HAP-1 (cell line): ENCODE measurements around the gene ZDHHC13.

Source experiments
- DNase-seq, 2 experiments: peaks; one replicate each; pipeline ENCODE4 v3.0.0-alpha.2; 2016 to 2020; ENCODE audit warnings: low spot score in 2 of 2
- H3K27me3 ChIP-seq: fragments of 250-450 bp; sonication (Bioruptor Pico); 2 replicates; pipeline ENCODE4 v1.5.1; 2020; ENCODE audit warnings: low read depth, mild to moderate bottlenecking, moderate library complexity
- H3K36me3 ChIP-seq: fragments of 250-450 bp; sonication (Bioruptor Pico); replicated peaks from 2 replicates; pipeline ENCODE4 v1.5.1; 2020; ENCODE audit warnings: mild to moderate bottlenecking
- H3K4me1 ChIP-seq: fragments of 250-450 bp; sonication (Bioruptor Pico); 2 replicates; pipeline ENCODE4 v1.5.1; 2020; ENCODE audit warnings: mild to moderate bottlenecking
- H3K4me3 ChIP-seq: fragments of 250-450 bp; sonication (Bioruptor Pico); 2 replicates; pipeline ENCODE4 v1.5.1; 2020; ENCODE audit warnings: mild to moderate bottlenecking, moderate library complexity
- H3K9me3 ChIP-seq: fragments of 250-450 bp; sonication (Bioruptor Pico); 2 replicates; pipeline ENCODE4 v1.5.1; 2020; ENCODE audit warnings: mild to moderate bottlenecking, moderate library complexity
- in situ Hi-C: fragments of 300-500 bp; cut with MboI; formaldehyde crosslinking; loops from 3 replicates; pipeline ENCODE4 v1.14.3; 2020; ENCODE audit warnings: low sequenced_read_pairs, inconsistent platforms, mixed read lengths

The ZDHHC13 gene

GRCh38 chr11:19088791-19089190, 28.2 kb upstream of the ZDHHC13 start:
- in situ Hi-C loops: no loop called here
- Histone ChIP-seq H3K27me3 (no peaks in the 10 kb centered on the region), H3K4me1 (no peaks in the 10 kb centered on the region), H3K4me3 (no peak overlapping the region), H3K36me3 (no peaks in the 10 kb centered on the region), H3K9me3 (no peaks in the 10 kb centered on the region)
- no peak for DNase-seq

GRCh38 chr11:19089421-19089820, 27.5 kb upstream of the ZDHHC13 start:
- H3K4me3 ChIP-seq: no peak overlapping the region
- H3K4me1 ChIP-seq: no peaks in the 10 kb centered on the region
- in situ Hi-C loops: no loop called here
- H3K27me3 ChIP-seq: peaks cover 2% of the 10 kb centered on the region; the same call in 1 of the 2 replicates
- H3K9me3 ChIP-seq: no peaks in the 10 kb centered on the region
- no peaks in the 10 kb centered on the region for H3K36me3 ChIP-seq
- no peak for DNase-seq

GRCh38 chr11:19091366-19091765, 25.6 kb upstream of the ZDHHC13 start:
- DNase-seq: no peak
- no peaks in the 10 kb centered on the region for H3K36me3 ChIP-seq
- no peaks in the 10 kb centered on the region for H3K9me3 ChIP-seq
- H3K4me3 ChIP-seq: no peak overlapping the region
- no peaks in the 10 kb centered on the region for H3K4me1 ChIP-seq
- in situ Hi-C loops: no loop called here
- H3K27me3 ChIP-seq: peaks cover 8% of the 10 kb centered on the region; the same call in 1 of the 2 replicates

- no peak overlapping the region for H3K4me3 ChIP-seq
- peaks cover 8% of the 10 kb centered on the region; the same call in 1 of the 2 replicates for H3K27me3 ChIP-seq
- in situ Hi-C loops: no loop called here
- DNase-seq: no peak
- no peaks in the 10 kb centered on the region for H3K9me3 ChIP-seq
- no peaks in the 10 kb centered on the region for H3K36me3 ChIP-seq
- no peaks in the 10 kb centered on the region for H3K4me1 ChIP-seq
These were observed 24.6 kb upstream of the ZDHHC13 start for GRCh38 chr11:19092342-19092741.

GRCh38 chr11:19092850-19093249, 24.1 kb upstream of the ZDHHC13 start:
- DNase-seq: no peak
- H3K4me3 ChIP-seq: no peak overlapping the region
- in situ Hi-C loops: no loop called here
- H3K36me3 ChIP-seq: no peaks in the 10 kb centered on the region
- peaks cover 8% of the 10 kb centered on the region; the same call in 1 of the 2 replicates for H3K27me3 ChIP-seq
- no peaks in the 10 kb centered on the region for H3K9me3 ChIP-seq
- no peaks in the 10 kb centered on the region for H3K4me1 ChIP-seq

GRCh38 chr11:19093976-19094375, 23.0 kb upstream of the ZDHHC13 start:
- Histone ChIP-seq H3K9me3 (no peaks in the 10 kb centered on the region), H3K4me1 (no peaks in the 10 kb centered on the region), H3K4me3 (no peak overlapping the region), H3K36me3 (no peaks in the 10 kb centered on the region), H3K27me3 (peaks cover 8% of the 10 kb centered on the region; the same call in 1 of the 2 replicates)
- no peak for DNase-seq
- in situ Hi-C loops: no loop called here

GRCh38 chr11:19094859-19095258, 22.1 kb upstream of the ZDHHC13 start:
- in situ Hi-C loops: no loop called here

GRCh38 chr11:19099093-19099492, 17.9 kb upstream of the ZDHHC13 start:
- in situ Hi-C loops: no loop called here
- H3K27me3 ChIP-seq: peaks cover 11% of the 10 kb centered on the region; the same call in 1 of the 2 replicates
- no peaks in the 10 kb centered on the region for H3K9me3 ChIP-seq
- H3K4me1 ChIP-seq: no peaks in the 10 kb centered on the region
- no peak overlapping the region for H3K4me3 ChIP-seq
- DNase-seq: no peak
- no peaks in the 10 kb centered on the region for H3K36me3 ChIP-seq

More at GRCh38 chr11:19094859-19095258, 22.1 kb upstream of the ZDHHC13 start:
- peaks cover 8% of the 10 kb centered on the region; the same call in 1 of the 2 replicates for H3K27me3 ChIP-seq
- no peak for DNase-seq
- H3K36me3 ChIP-seq: no peaks in the 10 kb centered on the region
- H3K4me3 ChIP-seq: no peak overlapping the region
- H3K9me3 ChIP-seq: no peaks in the 10 kb centered on the region
- no peaks in the 10 kb centered on the region for H3K4me1 ChIP-seq

- in situ Hi-C loops: no loop called here
- H3K9me3 ChIP-seq: no peaks in the 10 kb centered on the region
- H3K4me3 ChIP-seq: no peak overlapping the region
- no peak for DNase-seq
- H3K27me3 ChIP-seq: peaks cover 4% of the 10 kb centered on the region
- H3K4me1 ChIP-seq: no peaks in the 10 kb centered on the region
- no peaks in the 10 kb centered on the region for H3K36me3 ChIP-seq
These were observed 16.1 kb upstream of the ZDHHC13 start for GRCh38 chr11:19100885-19101284.

GRCh38 chr11:19101796-19102520, 15.0 kb upstream of the ZDHHC13 start:
- no peaks in the 10 kb centered on the region for H3K4me1 ChIP-seq
- in situ Hi-C loops: no loop called here
- H3K36me3 ChIP-seq: no peaks in the 10 kb centered on the region
- H3K4me3 ChIP-seq: no peak overlapping the region
- no peak for DNase-seq
- peaks cover 7% of the 10 kb centered on the region for H3K27me3 ChIP-seq
- H3K9me3 ChIP-seq: no peaks in the 10 kb centered on the region

GRCh38 chr11:19102521-19102900, 14.5 kb upstream of the ZDHHC13 start:
- H3K9me3 ChIP-seq: no peaks in the 10 kb centered on the region
- H3K27me3 ChIP-seq: peaks cover 7% of the 10 kb centered on the region
- H3K4me3 ChIP-seq: no peak overlapping the region
- in situ Hi-C loops: no loop called here
- DNase-seq: no peak
- H3K36me3 ChIP-seq: no peaks in the 10 kb centered on the region
- H3K4me1 ChIP-seq: no peaks in the 10 kb centered on the region

GRCh38 chr11:19105011-19105410, 12.0 kb upstream of the ZDHHC13 start:
- H3K9me3 ChIP-seq: no peaks in the 10 kb centered on the region
- no peaks in the 10 kb centered on the region for H3K36me3 ChIP-seq
- in situ Hi-C loops: no loop called here
- H3K27me3 ChIP-seq: peaks cover 7% of the 10 kb centered on the region
- DNase-seq: no peak
- H3K4me3 ChIP-seq: no peak overlapping the region
- no peaks in the 10 kb centered on the region for H3K4me1 ChIP-seq

GRCh38 chr11:19107125-19107524, 9.8 kb upstream of the ZDHHC13 start:
- Histone ChIP-seq H3K4me1 (no peaks in the 10 kb centered on the region), H3K4me3 (no peak overlapping the region), H3K9me3 (no peaks in the 10 kb centered on the region), H3K27me3 (peaks cover 9% of the 10 kb centered on the region), H3K36me3 (no peaks in the 10 kb centered on the region)
- DNase-seq: no peak
- in situ Hi-C loops: no loop called here

- H3K36me3 ChIP-seq: no peaks in the 10 kb centered on the region
- DNase-seq: no peak
- H3K4me3 ChIP-seq: no peak overlapping the region
- H3K9me3 ChIP-seq: no peaks in the 10 kb centered on the region
- in situ Hi-C loops: no loop called here
- peaks cover 12% of the 10 kb centered on the region for H3K27me3 ChIP-seq
- no peaks in the 10 kb centered on the region for H3K4me1 ChIP-seq
These were observed 6.7 kb upstream of the ZDHHC13 start for GRCh38 chr11:19110295-19110694.

- no peak overlapping the region for H3K4me3 ChIP-seq
- in situ Hi-C loops: no loop called here
- no peaks in the 10 kb centered on the region for H3K36me3 ChIP-seq
- H3K27me3 ChIP-seq: peaks cover 9% of the 10 kb centered on the region; the same call in 1 of the 2 replicates
- H3K9me3 ChIP-seq: no peaks in the 10 kb centered on the region
- no peak for DNase-seq
- H3K4me1 ChIP-seq: no peaks in the 10 kb centered on the region
These were observed 5.2 kb upstream of the ZDHHC13 start for GRCh38 chr11:19111809-19112208.
